Tibial artery (tissue), 4 donors: Measurements from ENCODE around the gene RNF150.

Experiments
- DNase-seq, 2 donors: peaks; one replicate each; pipeline ENCODE4 v3.0.0-alpha.2; 2019
- H3K27ac ChIP-seq, 2 donors: fragments of 200-600 bp; sonication (generic) in 1 of 2; 1 replicate in 1 of 2; 2 replicates in 1 of 2; pipeline ENCODE4 v1.5.1; 2018 to 2019; ENCODE audit warnings: mild to moderate bottlenecking in 1 of 2
- H3K27me3 ChIP-seq, 2 donors: fragments of 200-600 bp; sonication (generic) in 1 of 2; one replicate each; pipeline versions ENCODE4 v1.5.1 to v1.6.0; 2016 to 2019
- H3K36me3 ChIP-seq, 3 donors: fragments of 200-600 bp; sonication (generic) in 2 of 3; one replicate each; pipeline ENCODE4 v1.5.1; 2016 to 2019; ENCODE audit warnings: mild to moderate bottlenecking in 2 of 3
- H3K4me1 ChIP-seq, 4 donors: fragments of 200-600 bp; sonication (generic) in 2 of 4; 1 replicate in 3 of 4; 2 replicates in 1 of 4; pipeline ENCODE4 v1.5.1; 2016 to 2019
- H3K4me3 ChIP-seq, 2 donors: fragments of 200-600 bp; sonication (generic) in 1 of 2; 1 replicate in 1 of 2; 2 replicates in 1 of 2; pipeline ENCODE4 v1.5.1; 2018 to 2019; ENCODE audit warnings: mild to moderate bottlenecking in 2 of 2
- H3K9me3 ChIP-seq, 3 donors: fragments of 200-600 bp; sonication (generic) in 1 of 3; one replicate each; pipeline ENCODE4 v1.5.1; 2016 to 2019
- intact Hi-C: fragments of 100-400 bp; cut with DNase I; formaldehyde crosslinking; loops from one replicate; pipeline ENCODE4 v1.15.0; 2023; ENCODE audit warnings: low total_unique reads
- TF ChIP-seq, protein P1 (sequence below), 2 experiments: fragments of 200-600 bp in 1 of 2; fragments of 450-650 bp in 1 of 2; IDR thresholded peaks; one replicate each; pipeline ENCODE4 v1.5.1; 2017 to 2019; ENCODE audit warnings: antibody characterized with exemption in 2 of 2, mild to moderate bottlenecking in 1 of 2, moderate library complexity in 1 of 2

The RNF150 gene

DNA sequence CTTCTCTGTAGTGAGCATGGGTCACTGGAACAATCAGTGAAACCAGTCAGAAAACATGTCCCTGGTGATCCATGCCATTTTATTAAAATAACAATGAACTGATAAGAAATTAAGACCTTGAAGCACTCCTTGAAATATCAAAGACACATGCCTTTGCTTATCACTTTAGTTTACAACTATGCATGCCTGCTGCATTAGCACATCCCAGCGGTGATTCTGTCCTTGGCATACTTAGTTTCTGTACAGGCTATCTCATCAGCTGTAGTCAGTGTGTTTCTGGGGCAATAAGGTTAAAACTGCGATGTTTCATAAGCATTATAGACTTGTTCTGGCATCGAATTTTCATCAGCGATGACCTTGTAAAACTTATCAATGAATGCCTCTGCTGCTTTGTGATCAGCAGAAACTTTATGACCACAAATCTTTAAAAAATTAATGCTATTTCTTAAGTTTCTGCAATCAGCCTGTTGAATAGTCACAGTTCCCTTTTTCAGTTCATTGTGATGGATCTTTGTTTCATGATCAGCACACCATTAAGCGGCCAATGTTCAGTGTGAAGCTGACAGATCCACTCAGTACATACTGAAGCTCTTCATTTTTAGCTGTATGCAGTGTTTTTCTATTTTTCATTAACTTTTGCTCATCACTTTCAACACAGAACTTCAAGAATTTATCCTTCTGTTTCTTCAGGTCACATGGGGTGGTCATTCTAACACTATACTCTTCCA, 150.5 kb downstream of the RNF150 start:
- Histone ChIP-seq H3K27me3 (no peaks in the 10 kb centered on the region), H3K36me3 (no peaks in the 10 kb centered on the region), H3K9me3 (no peaks in the 10 kb centered on the region), H3K27ac (no peak overlapping the region), H3K4me3 (no peak overlapping the region), H3K4me1 (peaks cover 0 to 29% (median 0%) of the 10 kb centered on the region in 4 donors)
- intact Hi-C loops, result no loop called here
- TF ChIP-seq, protein P1, sequence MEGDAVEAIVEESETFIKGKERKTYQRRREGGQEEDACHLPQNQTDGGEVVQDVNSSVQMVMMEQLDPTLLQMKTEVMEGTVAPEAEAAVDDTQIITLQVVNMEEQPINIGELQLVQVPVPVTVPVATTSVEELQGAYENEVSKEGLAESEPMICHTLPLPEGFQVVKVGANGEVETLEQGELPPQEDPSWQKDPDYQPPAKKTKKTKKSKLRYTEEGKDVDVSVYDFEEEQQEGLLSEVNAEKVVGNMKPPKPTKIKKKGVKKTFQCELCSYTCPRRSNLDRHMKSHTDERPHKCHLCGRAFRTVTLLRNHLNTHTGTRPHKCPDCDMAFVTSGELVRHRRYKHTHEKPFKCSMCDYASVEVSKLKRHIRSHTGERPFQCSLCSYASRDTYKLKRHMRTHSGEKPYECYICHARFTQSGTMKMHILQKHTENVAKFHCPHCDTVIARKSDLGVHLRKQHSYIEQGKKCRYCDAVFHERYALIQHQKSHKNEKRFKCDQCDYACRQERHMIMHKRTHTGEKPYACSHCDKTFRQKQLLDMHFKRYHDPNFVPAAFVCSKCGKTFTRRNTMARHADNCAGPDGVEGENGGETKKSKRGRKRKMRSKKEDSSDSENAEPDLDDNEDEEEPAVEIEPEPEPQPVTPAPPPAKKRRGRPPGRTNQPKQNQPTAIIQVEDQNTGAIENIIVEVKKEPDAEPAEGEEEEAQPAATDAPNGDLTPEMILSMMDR (IDR thresholded peaks at IDR 0.05), result no peak
- no peak for DNase-seq

DNA sequence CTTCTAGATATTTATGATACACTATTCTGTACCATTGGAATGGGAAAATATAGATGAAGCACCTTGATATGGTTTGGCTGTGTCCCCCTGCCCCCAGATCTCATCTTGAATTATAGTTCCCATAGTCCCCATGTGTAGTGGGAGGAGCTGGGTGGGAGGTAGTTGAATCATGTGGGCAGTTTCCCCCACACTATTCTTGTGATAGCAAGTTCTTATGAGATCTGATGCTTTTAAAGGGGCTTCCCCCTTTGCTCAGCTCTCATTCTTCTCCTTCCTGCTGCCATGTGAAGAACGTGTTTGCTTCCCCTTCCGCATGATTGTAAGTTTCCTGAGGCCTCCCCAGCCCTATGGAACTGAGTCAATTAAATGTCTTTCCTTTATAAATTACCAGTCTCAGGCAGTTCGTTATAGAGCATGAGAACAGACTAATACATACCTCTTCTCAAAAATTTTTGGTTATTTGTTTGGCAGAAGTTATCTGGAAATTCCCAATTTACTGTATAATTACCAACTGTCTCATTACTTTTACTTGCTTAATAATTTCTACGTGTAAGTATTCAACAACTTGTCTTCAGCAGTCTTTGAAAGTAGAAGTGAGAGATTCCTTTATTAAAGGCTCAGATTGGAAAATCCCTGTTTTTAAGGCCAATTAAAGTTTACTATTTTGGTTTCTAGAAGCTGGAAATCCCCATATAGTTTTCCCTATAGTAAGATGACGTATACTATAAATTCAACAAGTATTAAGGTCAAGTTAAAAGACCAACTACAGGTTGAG, 152.7 kb downstream of the RNF150 start:
- no peak overlapping the region for H3K4me3 ChIP-seq
- H3K36me3 ChIP-seq, result no peaks in the 10 kb centered on the region
- peaks cover 0 to 19% (median 0%) of the 10 kb centered on the region in 4 donors for H3K4me1 ChIP-seq
- no peaks in the 10 kb centered on the region for H3K9me3 ChIP-seq
- TF ChIP-seq, protein P1 (IDR thresholded peaks at IDR 0.05), result no peak
- intact Hi-C loops, result no loop called here
- H3K27me3 ChIP-seq, result no peaks in the 10 kb centered on the region
- DNase-seq, result no peak
- no peak overlapping the region for H3K27ac ChIP-seq

DNA sequence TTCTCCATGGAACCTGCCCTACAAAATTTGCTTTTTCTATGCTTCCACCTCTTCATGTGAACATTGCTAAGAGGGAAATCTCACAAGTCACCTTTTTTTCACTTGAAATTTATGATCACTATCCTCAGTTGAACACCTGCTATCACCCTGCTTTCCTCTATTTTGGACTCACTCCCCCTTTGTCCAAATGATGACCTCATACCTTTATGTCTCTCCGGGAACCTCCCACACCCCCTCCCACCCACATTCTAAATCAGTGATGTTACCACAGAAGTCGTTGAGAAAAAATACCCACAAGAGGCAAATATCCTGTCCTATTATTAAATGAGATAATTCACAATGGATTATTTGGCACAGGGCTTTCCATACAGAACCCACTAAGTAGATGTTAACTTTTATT, 156.5 kb downstream of the RNF150 start:
- Histone ChIP-seq H3K9me3 (no peaks in the 10 kb centered on the region), H3K27ac (no peak overlapping the region), H3K27me3 (no peaks in the 10 kb centered on the region), H3K4me1 (peaks cover 0 to 6% (median 0%) of the 10 kb centered on the region in 4 donors), H3K36me3 (no peaks in the 10 kb centered on the region), H3K4me3 (no peak overlapping the region)
- no peak for DNase-seq
- TF ChIP-seq, protein P1 (IDR thresholded peaks at IDR 0.05), result no peak
- intact Hi-C loops, result no loop called here

DNA sequence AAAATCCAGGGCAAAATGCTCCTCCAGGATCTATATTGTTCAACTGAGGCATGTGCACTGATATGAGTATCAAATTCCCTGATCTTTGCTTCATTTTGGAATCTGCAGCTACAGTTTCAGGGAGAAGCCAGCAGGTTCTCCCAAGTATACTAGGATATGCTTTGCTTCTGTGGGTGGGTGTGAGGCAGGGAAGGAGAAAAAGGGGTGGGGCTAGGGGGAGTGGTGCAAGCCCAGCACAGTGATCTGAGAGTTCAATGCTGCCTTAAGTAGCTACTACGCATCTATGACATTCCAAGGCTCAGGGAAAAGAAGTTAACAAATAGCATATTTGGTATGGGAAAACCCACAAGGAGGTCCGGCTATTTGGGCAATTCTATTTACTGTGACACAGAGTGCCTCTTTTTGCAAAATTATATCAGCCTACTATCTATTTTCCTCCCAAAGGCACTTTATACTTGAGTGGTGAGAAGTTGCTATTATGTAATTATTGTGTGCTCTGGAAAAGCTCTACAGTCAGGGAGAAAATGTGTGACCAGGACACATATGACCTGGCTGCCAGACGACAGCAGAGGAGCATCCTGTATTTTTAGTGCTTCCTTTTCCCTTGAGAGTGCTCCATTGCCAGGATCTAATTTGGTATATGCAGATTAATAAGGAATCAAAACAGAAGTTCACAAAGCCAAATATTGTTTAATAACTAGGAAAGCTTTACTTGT, 162.0 kb downstream of the RNF150 start:
- H3K4me3 ChIP-seq, result no peak overlapping the region
- no peaks in the 10 kb centered on the region for H3K9me3 ChIP-seq
- intact Hi-C loops, result no loop called here
- H3K36me3 ChIP-seq, result no peaks in the 10 kb centered on the region
- peaks cover 0 to 14% (median 0%) of the 10 kb centered on the region in 4 donors for H3K4me1 ChIP-seq
- DNase-seq, result no peak
- no peak overlapping the region for H3K27ac ChIP-seq
- TF ChIP-seq, protein P1 (IDR thresholded peaks at IDR 0.05), result no peak
- no peaks in the 10 kb centered on the region for H3K27me3 ChIP-seq

DNA sequence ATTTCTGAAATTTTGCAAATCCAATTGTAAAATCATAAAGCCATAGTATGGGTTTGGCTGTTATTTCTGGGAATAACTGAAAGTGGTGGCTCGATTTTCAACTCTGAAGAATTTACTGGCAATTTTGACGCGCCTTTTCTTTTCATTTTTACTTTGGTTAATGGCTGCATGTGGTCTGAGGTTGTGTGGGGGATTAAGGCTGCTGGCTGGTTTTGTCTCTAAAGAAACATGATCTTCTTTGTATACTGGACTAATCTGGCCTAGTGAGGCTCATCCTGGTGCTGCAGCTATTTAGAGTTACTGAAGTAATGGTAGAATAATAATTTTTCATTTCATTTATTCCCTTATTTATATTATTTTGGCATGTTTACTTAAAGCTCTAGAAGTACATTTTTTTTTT, 164.0 kb downstream of the RNF150 start:
- no peaks in the 10 kb centered on the region for H3K27me3 ChIP-seq
- H3K4me3 ChIP-seq, result no peak overlapping the region
- H3K36me3 ChIP-seq, result no peaks in the 10 kb centered on the region
- no peaks in the 10 kb centered on the region for H3K9me3 ChIP-seq
- TF ChIP-seq, protein P1 (IDR thresholded peaks at IDR 0.05), result no peak
- H3K27ac ChIP-seq, result no peak overlapping the region
- intact Hi-C loops, result no loop called here
- peaks cover 0 to 14% (median 0%) of the 10 kb centered on the region in 4 donors for H3K4me1 ChIP-seq
- no peak for DNase-seq
